Thymus (tissue), 11 donors: ENCODE data around the gene CSF3. TPM values are rescaled to one million over a fixed set of nuclear protein-coding genes. Genes with fewer than 3 reads are reported as not detected.
"Not testable (repeated sequence)": the region's sequence is repeated elsewhere in the genome, so short reads cannot be mapped to it uniquely, and the experiment has no call there.

Experiments used
- DNase-seq, 9 donors: peaks; one replicate each; pipeline ENCODE4 v3.0.0-alpha.2; 2013; ENCODE audit warnings: low spot score in 9 of 9, low read depth in 6 of 9, missing footprints in 1 of 9
- H3K27ac ChIP-seq, 2 donors: one replicate each; pipeline ENCODE4 v1.5.1; 2013; ENCODE audit warnings: control low read depth in 1 of 2, low read depth in 1 of 2, low read length in 1 of 2, mild to moderate bottlenecking in 1 of 2, moderate library complexity in 1 of 2
- H3K27me3 ChIP-seq, 2 donors: one replicate each; pipeline ENCODE4 v1.5.1; 2013; ENCODE audit warnings: low read length in 1 of 2; ENCODE audit not compliant: control insufficient read depth in 2 of 2, insufficient read depth in 1 of 2
- H3K36me3 ChIP-seq, 2 donors: one replicate each; pipeline ENCODE4 v1.5.1; 2013; ENCODE audit warnings: low read length in 1 of 2, mild to moderate bottlenecking in 1 of 2, moderate library complexity in 1 of 2; ENCODE audit not compliant: control insufficient read depth in 2 of 2, insufficient read depth in 2 of 2
- H3K4me1 ChIP-seq, 2 donors: one replicate each; pipeline ENCODE4 v1.5.1; 2013; ENCODE audit warnings: low read length in 2 of 2; ENCODE audit not compliant: control insufficient read depth in 2 of 2, insufficient read depth in 2 of 2
- H3K4me3 ChIP-seq, 2 donors: one replicate each; pipeline ENCODE4 v1.5.1; 2013; ENCODE audit warnings: low read length in 2 of 2, control low read depth in 1 of 2, mild to moderate bottlenecking in 1 of 2
- H3K9me3 ChIP-seq, 2 donors: one replicate each; pipeline ENCODE4 v1.5.1; 2013; ENCODE audit warnings: low read length in 1 of 2, mild to moderate bottlenecking in 1 of 2; ENCODE audit not compliant: control insufficient read depth in 2 of 2, insufficient read depth in 1 of 2
- WGBS: extraction: QIAGEN DNeasy Blood & Tissue Kit; methylation state at CpG from one replicate; pipeline ENCODE4 v1.1.7; 2013; 5-methylcytosine and 5-hydroxymethylcytosine counted together
- polyA plus RNA-seq: library from polyadenylated mRNA; stranded (reverse); fragments of 200-250 nt; gene quantifications from one replicate; pipeline ENCODE4 v1.2.3, GENCODE V29; 2013
- total RNA-seq: library from RNA; stranded (reverse); fragments of 120-200 nt; gene quantifications from one replicate; pipeline ENCODE4 v1.2.4, GENCODE V29; 2013
- donor health status: healthy.

The CSF3 gene
- total and polyA plus RNA-seq, 2 donors = 0.09 to 1.3 TPM

GRCh38 chr17:39994448-39994847 is 20.8 kb upstream of the CSF3 start:
- Histone ChIP-seq H3K27ac (no peak overlapping the region), H3K4me1 (no peaks in the 10 kb centered on the region), H3K27me3 (no peaks in the 10 kb centered on the region), H3K36me3 (peaks cover 84 to 88% of the 10 kb centered on the region in 2 donors), H3K9me3 (no peaks in the 10 kb centered on the region), H3K4me3 (no peak overlapping the region)
- no peak for DNase-seq
- 97% methylated on average over 11 of the region's 11 CpGs for WGBS

GRCh38 chr17:39995438-39995837 is 19.8 kb upstream of the CSF3 start:
- DNase-seq = no peak
- Histone ChIP-seq H3K4me1 (no peaks in the 10 kb centered on the region), H3K36me3 (peaks cover 74 to 78% of the 10 kb centered on the region in 2 donors), H3K27ac (no peak overlapping the region), H3K4me3 (no peak overlapping the region), H3K9me3 (no peaks in the 10 kb centered on the region), H3K27me3 (no peaks in the 10 kb centered on the region)
- 98% methylated on average over 6 of the region's 6 CpGs for WGBS

- DNase-seq = no peak
- Histone ChIP-seq H3K36me3 (peaks cover 67 to 71% of the 10 kb centered on the region in 2 donors), H3K9me3 (no peaks in the 10 kb centered on the region), H3K27me3 (no peaks in the 10 kb centered on the region), H3K27ac (no peak overlapping the region), H3K4me3 (no peak overlapping the region), H3K4me1 (no peaks in the 10 kb centered on the region)
- WGBS = 94% methylated on average over 8 of the region's 8 CpGs
Observed at GRCh38 chr17:39996162-39996561, 19.1 kb upstream of the CSF3 start.

- H3K27me3 ChIP-seq = no peaks in the 10 kb centered on the region
- H3K27ac ChIP-seq = no peak overlapping the region
- no peaks in the 10 kb centered on the region for H3K9me3 ChIP-seq
- no peaks in the 10 kb centered on the region for H3K4me1 ChIP-seq
- no peak overlapping the region for H3K4me3 ChIP-seq
- peaks cover 61 to 65% of the 10 kb centered on the region in 2 donors for H3K36me3 ChIP-seq
- 83% methylated on average over 6 of the region's 6 CpGs for WGBS
- DNase-seq = no peak
Observed at GRCh38 chr17:39996800-39997199, 18.4 kb upstream of the CSF3 start.

GRCh38 chr17:39997543-39997942 is 17.7 kb upstream of the CSF3 start:
- DNase-seq = no peak
- Histone ChIP-seq H3K27ac (no peak overlapping the region), H3K36me3 (peaks cover 53 to 58% of the 10 kb centered on the region in 2 donors), H3K4me1 (no peaks in the 10 kb centered on the region), H3K27me3 (no peaks in the 10 kb centered on the region), H3K4me3 (no peak overlapping the region), H3K9me3 (no peaks in the 10 kb centered on the region)
- WGBS = 95% methylated on average over 4 of the region's 4 CpGs

GRCh38 chr17:39999067-39999466 is 16.2 kb upstream of the CSF3 start:
- Histone ChIP-seq H3K9me3 (no peaks in the 10 kb centered on the region), H3K36me3 (peaks cover 38 to 42% of the 10 kb centered on the region in 2 donors), H3K27ac (no peak overlapping the region), H3K27me3 (no peaks in the 10 kb centered on the region), H3K4me1 (no peaks in the 10 kb centered on the region), H3K4me3 (no peak overlapping the region)
- WGBS = 98% methylated on average over 4 of the region's 4 CpGs
- DNase-seq = no peak

GRCh38 chr17:40000161-40000560 is 15.1 kb upstream of the CSF3 start:
- no peak for DNase-seq
- Histone ChIP-seq H3K27ac (no peak overlapping the region), H3K9me3 (no peaks in the 10 kb centered on the region), H3K4me3 (no peak overlapping the region), H3K36me3 (peaks cover 27 to 31% of the 10 kb centered on the region in 2 donors), H3K27me3 (no peaks in the 10 kb centered on the region), H3K4me1 (no peaks in the 10 kb centered on the region)
- 96% methylated on average over 7 of the region's 7 CpGs for WGBS

GRCh38 chr17:40001335-40001734 is 13.9 kb upstream of the CSF3 start:
- 98% methylated on average over 8 of the region's 8 CpGs for WGBS
- H3K4me3 ChIP-seq, H3K9me3 ChIP-seq, H3K27me3 ChIP-seq, H3K4me1 ChIP-seq, DNase-seq, H3K27ac ChIP-seq: not testable (repeated sequence)
- H3K36me3 ChIP-seq = peaks cover 15 to 20% of the 10 kb centered on the region in 2 donors

GRCh38 chr17:40004072-40004471 is 11.2 kb upstream of the CSF3 start:
- no peak overlapping the region for H3K27ac ChIP-seq
- no peaks in the 10 kb centered on the region for H3K27me3 ChIP-seq
- H3K4me1 ChIP-seq = no peaks in the 10 kb centered on the region
- no peak for DNase-seq
- WGBS = 96% methylated on average over 9 of the region's 9 CpGs
- no peaks in the 10 kb centered on the region for H3K36me3 ChIP-seq
- no peaks in the 10 kb centered on the region for H3K9me3 ChIP-seq
- H3K4me3 ChIP-seq = no peak overlapping the region

GRCh38 chr17:40004712-40005111 is 10.5 kb upstream of the CSF3 start:
- Histone ChIP-seq H3K4me1 (no peaks in the 10 kb centered on the region), H3K27ac (no peak overlapping the region), H3K27me3 (no peaks in the 10 kb centered on the region), H3K36me3 (no peaks in the 10 kb centered on the region), H3K9me3 (no peaks in the 10 kb centered on the region), H3K4me3 (no peak overlapping the region)
- no peak for DNase-seq
- WGBS = 95% methylated on average over 7 of the region's 7 CpGs
